NCI-H510A treated with DMSO at 0.1 percent for 48 hours (cell line): ENCODE data around the gene UBE4A.
"Not testable (repeated sequence)": the region's sequence is repeated elsewhere in the genome, so short reads cannot be mapped to it uniquely, and the experiment has no call there.

ENCODE experiments used
- DNase-seq: peaks from one replicate; lab custom pipeline; 2025; lab: John Stamatoyannopoulos, UW

The UBE4A gene

DNA sequence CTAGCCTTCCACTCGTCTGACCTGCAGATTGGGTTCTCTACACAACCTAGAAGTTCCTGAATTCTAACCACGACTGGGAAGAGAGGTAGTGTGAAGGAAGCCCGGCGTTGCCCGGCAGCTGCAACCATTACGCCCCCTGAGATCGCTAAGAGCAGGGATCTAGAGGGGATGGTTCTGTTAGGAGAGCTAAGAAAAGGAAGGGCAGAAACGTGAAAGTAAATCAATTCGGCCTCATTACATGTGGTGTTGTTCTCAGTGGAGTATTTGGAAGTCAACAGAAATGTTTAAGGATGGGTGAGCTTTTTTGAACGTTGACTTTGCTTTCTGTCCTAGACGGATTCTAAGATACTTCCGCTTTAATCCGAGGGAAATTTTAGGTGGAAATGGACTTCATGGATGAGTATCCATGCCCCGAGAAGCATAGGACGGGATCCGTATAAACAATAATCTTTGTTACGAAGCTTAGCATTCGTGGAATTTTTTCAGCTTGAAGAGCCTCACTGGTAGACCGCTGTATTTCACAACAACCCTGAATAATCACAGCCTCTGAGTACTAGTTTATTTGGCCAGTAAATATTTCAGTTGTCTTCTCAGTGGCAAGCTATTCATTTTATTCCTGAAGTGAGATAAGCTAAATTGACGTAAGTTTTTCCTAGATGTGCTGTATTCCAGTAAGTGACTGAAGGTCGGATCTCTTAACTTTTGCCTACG, 42.6 kb downstream of the UBE4A start:
- no peak for DNase-seq

DNA sequence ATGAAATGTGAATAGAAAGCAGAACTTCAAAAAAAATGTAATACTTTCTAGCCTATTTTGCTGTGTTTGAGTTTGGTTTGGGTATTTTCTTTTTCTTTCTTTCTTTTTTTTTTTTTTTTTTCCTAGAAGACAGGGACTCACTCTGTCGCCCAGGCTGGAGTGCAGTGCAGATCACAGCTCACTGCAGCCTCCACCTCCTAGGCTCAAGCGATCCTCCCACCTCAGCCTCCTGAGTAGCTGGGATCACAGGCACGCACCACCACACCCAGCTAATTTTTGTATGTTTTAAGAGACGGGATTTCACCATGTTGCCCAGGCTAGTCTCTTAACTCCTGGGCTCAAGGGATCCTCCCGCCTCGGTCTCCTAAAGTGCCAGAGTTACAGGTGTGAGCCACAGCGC, 43.2 kb downstream of the UBE4A start:
- DNase-seq, result not testable (repeated sequence)

- DNase-seq, result no peak
These were observed 47.3 kb downstream of the UBE4A start for GRCh38 chr11:118406599-118407166.

DNA sequence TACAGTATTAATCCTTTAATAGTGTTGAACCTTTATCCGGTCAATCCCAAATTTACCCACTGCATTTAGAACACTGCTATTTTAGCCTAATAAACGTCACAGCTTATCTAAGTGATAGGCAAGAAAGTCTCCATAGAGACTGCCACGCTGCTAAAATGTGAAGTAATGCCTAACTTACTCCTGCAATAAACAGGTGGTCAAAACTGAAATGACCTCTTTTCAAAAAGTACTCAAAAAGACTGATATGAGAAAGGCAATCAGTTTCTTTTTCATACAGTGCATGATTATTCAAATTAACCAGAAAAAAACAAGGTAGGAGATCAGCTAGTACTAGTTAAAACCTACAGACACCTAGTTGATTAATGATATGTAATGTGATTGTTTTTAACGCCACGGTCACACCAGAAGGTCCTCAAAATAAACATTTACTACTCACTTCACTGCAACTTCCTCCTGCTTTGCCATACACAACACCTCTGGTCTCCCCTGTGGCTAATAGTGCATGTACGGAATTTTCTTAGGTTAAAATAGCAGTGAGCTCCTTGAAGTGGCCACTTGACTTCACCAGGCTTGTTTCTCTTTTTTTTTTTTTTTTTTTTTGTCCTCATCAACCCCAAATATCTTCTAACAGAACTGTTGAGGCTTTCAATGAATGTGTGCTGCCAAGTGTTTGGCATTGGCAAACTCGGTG, 50.8 kb downstream of the UBE4A start:
- DNase-seq, result no peak

DNA sequence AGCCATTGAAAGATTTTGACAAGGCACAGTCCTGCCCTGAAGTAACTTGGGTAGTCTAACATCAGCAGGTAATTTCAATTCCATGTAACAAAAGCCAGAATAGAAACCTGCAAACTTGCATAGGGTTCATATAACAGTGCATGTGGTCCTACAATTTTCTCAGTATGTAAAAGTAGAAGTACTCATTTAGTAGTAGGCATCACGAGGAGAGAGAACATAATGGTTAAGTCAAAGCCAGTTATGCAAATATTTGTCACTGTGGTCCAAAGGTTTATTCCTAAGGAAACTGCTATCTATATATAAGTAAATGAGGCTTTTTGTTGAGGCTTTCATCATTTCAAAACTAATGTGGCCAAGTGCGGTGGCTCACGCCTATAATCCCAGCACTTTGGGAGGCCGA, 52.1 kb downstream of the UBE4A start:
- DNase-seq, result no peak

GRCh38 chr11:118412921-118413320, 53.5 kb downstream of the UBE4A start:
- no peak for DNase-seq

DNA sequence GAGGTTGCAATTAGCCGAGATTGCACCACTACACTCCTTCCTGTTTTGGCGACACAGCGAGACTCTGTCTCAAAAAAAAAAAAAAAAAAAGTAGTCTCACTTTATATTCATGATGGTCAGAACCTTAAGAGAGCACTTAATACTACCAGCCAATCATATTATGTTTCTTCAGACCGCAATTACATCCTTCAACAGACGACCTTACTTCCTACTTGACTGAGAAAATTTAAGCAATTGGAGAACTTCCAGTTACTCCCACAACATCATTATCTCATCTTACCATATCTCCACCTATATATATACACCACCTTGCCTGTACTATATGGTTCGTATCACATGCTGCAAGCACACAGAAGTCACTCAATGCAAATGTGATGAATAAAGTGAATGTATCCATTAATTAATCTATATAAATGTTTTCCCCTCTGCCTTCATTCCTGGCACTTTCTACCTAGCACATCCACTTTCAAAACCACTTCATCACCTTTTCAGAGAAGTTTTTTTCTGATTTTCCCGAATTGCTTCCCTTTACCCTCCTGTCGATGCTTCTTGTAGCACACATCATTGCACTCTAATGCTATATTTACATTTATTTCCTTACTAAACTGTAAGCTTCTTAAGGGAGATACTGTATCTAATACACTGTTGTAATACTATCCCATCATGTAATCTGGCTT, 55.8 kb downstream of the UBE4A start:
- no peak for DNase-seq

DNA sequence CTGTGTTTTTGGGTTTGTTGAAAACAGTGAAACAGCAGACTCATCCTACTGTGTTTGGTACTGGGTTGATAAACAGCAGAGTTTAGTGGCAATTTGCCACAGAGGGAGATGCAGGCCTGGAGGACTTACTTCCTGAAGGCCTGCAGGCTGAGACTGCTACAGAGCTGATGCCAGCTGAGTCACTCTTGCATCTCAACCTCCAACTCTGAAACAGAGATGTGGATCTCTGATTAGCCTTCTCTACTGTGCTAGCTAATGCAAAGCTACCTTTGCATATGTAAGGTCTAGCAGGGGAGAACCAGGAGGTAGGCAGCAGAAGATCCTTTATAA, 56.3 kb downstream of the UBE4A start:
- peak; percentile 36 for DNase-seq

DNA sequence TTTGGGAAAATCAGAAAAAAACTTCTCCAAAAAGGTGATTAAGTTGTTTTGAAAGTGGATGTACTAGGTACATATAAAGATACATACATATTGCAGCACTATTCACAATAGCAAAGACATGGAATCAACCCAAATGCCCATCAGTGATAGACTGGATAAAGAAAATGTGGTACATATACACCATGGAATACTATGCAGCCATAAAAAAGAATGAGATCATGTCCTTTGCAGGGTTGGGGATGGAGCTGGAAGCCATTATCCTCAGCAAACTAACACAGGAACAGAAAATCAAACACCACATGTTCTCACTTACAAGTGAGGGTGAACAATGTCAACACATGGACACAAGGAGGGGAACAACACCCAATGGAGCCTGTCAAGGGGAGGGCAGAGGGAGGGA, 57.5 kb downstream of the UBE4A start:
- not testable (repeated sequence) for DNase-seq

- DNase-seq, result no peak
These were observed 58.4 kb downstream of the UBE4A start for GRCh38 chr11:118417801-118418200.

DNA sequence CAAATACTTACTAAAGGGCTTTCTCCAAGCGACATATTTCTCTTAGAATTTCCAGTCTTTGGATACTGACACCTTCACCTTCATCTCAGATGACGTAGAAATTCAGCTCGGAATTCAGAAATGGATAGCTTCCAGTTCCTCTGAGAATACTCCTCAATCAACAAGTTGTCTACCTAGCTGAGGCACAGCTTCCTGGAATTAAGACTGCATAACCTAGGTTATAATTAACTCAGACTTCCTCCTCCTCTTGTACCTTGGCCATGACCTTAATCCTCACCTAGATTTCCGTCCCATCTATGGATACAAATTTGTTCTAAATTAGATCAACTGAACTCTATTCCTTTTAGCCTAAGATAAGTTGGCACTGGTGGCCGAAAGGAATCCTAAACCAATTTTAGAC, 59.4 kb downstream of the UBE4A start:
- no peak for DNase-seq

GRCh38 chr11:118427707-118428106, 68.3 kb downstream of the UBE4A start:
- no peak for DNase-seq

- DNase-seq, result no peak
These were observed 71.6 kb downstream of the UBE4A start for GRCh38 chr11:118430956-118431355.

DNA sequence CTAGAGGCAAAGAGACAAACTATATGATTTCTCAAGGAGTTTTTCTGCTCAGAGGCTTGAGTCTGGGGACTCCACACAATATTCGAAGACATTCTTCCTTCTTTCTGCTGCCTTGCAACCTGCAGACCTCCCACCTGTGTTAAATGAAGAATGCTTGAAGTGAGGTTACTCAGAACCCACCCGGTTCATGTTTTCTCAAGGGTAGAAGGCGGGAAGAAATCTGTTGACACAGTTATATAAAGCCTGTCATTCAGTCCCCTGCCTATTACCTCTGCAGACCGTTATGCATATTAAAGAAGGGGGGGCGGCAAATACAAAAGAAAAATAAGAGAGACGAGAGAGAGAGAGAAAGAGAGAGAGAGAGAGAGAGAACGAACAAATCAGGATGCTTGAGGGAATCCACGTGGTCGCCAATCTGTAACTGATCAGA, 74.7 kb downstream of the UBE4A start:
- no peak for DNase-seq

DNA sequence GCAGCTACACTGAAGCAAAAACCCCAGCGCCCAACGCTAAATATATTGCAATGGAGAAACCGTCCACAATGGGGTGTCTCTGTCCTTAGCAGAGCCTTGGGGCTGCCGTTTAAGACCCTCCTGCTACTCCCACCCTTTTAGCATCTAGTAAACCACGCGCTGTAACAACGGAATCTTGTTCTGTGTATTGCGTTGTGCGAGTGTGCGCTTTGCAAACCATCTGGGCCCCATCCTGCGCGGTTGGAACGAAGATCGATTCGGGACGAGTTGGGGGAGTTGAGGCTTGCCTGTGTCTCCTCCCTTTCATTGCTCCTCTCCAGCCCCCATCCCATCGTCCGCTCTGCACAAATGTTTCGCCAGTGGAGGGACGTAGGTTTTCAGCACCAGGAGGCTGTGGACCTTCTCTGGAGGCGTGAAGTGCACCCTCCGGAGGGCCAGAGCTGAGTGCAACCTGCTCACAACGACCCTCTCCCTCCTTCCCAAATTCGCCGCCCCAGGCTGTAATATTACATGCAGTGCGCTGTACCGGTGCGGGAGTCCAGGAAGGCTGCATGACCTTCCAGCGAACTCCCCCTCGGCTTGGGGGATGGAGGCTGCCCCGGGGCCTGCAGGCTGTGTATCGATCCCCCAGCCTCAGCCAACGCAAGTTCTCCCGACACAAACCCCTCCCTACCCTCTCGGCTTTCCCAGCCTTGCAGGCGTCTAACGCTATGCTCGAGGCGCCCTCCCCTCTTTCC, 75.3 kb downstream of the UBE4A start:
- DNase-seq, result peak; percentile 48

DNA sequence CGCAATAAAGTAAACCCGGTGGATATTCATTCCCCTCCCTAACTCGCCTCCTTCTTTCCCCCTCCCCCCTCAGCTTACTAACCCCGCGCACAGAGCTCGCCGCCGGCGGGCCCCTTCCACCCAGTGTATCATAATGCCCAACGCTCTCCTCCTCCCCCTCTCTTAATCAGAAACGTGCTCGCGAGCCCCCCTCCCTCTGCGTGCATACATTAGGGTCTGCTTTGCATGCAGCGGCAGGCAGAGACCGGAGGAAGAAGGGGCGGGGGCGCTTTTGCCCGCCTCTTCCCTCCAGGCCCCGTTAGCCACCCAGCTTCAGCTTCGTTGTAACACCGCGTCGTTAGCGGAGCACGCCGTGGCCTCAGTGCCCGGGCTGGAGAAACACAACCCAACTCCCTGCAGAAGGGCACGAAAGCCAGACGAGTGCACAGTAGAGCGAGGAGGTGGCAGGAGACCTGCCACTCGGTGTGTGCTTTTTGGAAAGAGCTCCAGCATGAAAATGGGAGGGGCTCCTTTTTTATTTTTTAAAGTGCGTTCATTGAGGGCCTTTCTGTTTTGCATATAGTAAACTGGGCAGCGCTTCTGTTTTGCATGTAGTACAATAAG, 76.0 kb downstream of the UBE4A start:
- DNase-seq, result peak; percentile 83

- DNase-seq, result peak; percentile 97
These were observed 76.7 kb downstream of the UBE4A start, which contains the start of gene KMT2A for GRCh38 chr11:118435893-118436624. KMT2A (plus strand) TSS chr11:118436492; CDS start chr11:118436513, 21 bp downstream.

- DNase-seq, result no peak
These were observed 77.3 kb downstream of the UBE4A start for GRCh38 chr11:118436639-118437207.

GRCh38 chr11:118437208-118438125, 78.1 kb downstream of the UBE4A start:
- peak; percentile 58 for DNase-seq
